HG02642 (cell line): ENCODE results near the gene OTOF.

Experiments
- ATAC-seq: cut with Tn5 transposase; IDR thresholded peaks from one replicate; pipeline ENCODE4 v1.9.1; 2021; ENCODE audit warnings: mild to moderate bottlenecking; ENCODE audit not compliant: unreplicated experiment, poor library complexity

The OTOF gene

DNA sequence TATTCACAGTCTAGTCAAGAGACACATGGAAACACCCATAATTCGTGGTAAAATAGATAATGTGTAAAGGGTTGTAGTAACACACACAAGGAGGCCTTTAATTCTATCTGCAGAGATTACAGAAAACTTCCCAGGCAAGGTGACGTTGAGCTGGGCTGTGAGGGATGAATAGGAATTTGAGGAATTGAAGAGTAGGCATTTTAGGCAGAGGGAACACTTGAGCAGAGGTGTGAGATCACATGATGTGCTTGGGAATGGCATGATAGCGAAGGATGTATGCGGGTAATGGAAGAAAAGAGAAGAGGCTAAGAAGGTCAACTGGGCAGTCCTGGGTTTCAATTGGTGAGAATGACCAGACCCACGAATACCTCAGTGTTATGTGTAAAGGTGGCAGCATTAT, 56.0 kb downstream of the OTOF start:
- ATAC-seq = no peak

DNA sequence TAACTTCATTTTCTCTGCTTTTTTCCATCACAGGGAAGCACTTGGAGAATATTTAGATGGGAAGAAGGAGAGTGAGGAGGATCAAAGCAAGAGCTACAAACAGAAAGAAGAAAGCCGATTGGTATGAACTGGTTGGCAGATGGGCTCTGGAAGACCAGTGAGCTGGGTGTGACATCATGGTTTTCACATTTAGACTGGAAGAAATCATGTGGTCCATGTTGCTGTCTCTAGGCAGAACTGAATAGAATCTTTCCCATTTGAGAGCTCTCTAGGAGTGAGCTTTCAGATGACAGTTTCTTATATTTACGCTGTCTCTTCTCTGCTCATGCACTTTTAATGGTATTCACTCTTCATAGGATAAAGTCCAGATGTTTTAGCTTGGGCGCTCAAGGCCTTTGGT, 63.6 kb downstream of the OTOF start:
- ATAC-seq = no peak

DNA sequence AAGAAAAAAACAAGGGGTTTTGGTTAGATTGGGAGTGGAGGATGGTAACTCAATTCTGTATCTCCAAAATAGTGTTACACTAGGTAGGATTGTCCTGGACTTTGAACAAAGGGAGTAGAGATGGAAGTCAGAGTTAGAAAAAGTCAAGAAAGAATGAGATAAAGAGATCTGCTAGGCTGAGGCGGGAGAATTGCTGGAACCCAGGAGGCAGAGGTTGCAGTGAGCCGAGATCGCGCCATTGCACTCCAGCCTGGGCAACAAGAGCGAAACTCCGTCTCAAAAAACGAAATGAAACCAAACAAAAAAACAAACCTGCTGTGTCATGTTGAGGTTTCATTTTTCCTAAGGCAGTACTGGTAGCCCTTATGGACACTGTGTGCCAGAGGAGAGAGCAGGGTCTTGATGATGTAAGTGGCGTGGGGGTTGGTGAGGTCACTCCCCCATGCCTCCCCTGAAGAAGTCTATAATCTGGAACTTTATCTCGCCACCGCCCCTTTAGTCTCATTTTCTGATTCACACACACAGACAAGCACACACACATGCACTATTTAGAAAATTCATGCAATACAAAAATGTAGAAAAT, 65.7 kb downstream of the OTOF start:
- peak; percentile 78 for ATAC-seq

DNA sequence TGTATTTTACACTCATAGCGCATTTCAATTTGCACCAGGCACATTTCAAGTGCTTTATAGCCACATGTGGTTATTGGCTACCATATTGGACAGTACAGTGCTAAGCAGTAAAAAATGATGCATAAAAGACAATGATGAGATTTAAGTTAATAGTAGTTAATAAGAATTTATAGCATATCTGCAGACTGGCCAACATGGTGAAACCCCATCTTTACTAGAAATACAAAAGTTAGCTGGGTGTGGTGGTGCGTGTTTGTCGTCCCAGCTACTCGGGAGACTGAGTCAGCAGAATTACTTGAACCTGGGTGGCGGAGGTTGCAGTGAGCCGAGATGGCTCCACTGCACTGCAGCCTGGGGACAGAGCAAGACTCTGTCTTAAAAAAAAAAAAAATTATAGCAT, 66.5 kb downstream of the OTOF start:
- ATAC-seq = no peak

DNA sequence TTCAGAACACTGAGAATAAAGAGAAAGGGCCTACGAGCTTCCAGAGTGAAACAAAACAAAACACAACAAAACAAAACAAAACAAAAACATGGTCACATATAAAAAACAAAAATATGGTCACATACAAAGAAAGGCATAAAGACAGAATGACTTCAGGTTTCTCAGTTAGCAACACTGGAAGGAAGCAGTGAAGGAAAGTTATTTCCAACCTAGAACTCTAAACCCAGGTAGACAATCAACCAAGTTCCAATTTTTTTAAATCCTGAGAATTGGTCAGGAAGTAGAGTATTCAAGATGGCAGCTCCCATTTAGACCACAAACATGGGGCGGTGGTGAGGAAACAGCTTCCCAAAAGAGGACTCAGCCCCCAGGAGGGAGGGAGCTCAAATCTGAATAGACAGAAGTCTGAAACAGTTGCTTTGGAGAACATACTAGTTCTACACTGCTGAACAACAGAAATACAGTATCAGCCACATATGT, 67.1 kb downstream of the OTOF start:
- ATAC-seq = no peak

DNA sequence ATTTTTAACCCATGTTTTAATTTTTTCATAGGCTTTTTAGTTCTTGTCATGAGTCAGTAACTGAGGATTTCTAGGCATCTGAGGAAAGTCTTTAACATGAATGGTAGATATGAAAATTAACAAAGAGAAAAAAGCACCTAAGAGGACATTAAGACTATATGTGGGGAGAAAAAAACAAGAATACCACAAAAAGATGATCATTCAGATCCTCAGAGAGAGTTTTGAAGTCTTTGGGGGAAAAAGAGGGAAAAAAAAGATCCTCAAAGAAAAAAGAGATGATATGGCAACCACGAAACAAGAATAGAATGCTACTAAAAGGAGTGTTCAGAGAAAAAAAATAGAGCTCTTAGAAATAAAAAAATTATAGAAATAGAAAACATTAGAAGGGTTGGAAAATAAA, 68.1 kb downstream of the OTOF start:
- ATAC-seq = no peak

DNA sequence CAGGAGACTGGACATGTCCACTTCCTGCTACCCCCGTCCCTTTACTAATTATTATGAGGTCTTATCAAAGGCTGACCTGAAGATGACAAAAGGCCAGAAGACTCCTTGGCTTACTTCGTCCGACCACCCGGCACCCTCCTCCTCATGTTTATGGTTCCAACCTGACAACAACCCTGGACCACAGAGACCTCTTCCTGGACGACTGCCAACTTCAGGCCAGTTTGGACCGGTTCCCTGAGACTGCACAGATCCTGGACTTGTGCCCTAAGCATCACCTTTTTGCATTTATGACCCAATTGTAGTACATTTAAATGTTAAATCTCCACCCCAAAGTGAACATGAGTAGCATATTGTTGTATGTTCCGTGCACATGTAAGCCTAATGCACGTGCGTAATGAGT, 70.4 kb downstream of the OTOF start:
- no peak for ATAC-seq
